HG03095 (cell line): Measurements from ENCODE around the gene FIG4.
"Not testable (repeated sequence)": the region's sequence is repeated elsewhere in the genome, so short reads cannot be mapped to it uniquely, and the experiment has no call there.

Source experiments
- ATAC-seq: cut with Tn5 transposase; IDR thresholded peaks from one replicate; pipeline ENCODE4 v1.9.1; 2021; ENCODE audit warnings: moderate library complexity; ENCODE audit not compliant: unreplicated experiment

FIG4 gene

DNA sequence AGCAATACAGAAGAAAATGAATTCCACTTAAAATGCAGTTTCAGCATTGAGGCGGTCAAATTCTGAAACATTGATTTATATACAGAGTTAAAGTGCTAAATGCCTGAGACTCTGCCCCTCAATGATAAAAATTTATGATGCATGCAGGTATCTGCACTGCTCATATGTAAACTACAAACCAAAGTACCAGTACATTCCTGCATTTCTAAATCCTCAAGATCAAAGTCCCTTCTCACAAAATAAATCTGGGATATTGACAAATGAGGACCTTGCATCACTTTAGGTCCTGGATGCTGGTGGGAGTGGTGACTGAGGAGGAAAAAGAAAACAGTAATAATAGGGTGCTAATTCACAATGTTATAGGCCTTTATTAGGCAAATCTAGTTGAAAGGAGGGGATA is 101.9 kb downstream of the FIG4 start:
- no peak for ATAC-seq

- no peak for ATAC-seq
These were observed 102.7 kb downstream of the FIG4 start for GRCh38 chr6:109793792-109794191.

DNA sequence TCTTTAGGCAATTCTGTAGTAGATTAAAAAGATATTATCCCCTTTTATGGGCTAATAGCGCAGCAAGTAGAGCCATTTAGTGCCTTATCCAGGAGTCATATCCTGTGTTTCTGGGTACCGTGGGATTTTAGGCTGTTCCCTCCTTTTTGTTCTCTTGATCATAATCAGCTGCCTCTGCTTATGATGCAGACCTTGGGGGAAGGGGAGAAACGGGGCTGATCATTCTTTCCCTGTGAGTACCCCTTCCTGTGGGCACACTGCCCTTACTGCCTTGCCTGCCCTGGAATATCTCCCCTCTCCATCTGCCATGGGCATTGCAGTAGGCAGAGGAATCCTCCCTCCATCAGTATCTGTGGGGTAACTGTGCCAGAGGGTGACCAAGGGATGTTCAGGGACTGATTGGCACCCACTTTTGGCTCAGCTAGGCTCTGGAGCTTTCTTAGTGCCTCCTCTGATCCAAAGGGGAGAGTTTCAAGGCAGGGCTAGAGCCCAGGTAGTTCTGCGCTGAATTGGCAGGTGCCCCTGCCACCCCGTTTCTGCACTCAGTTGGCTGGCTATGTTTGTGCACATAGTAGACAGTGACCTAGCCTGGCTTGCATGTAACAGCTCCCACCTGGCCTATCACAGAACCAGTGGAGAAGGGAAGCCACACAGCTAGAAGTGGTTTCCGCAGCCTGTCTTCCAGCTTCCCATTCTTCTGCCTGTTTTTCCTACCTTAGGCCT is 103.3 kb downstream of the FIG4 start:
- ATAC-seq = no peak

- ATAC-seq = no peak
These were observed 105.0 kb downstream of the FIG4 start for GRCh38 chr6:109795994-109796555.

DNA sequence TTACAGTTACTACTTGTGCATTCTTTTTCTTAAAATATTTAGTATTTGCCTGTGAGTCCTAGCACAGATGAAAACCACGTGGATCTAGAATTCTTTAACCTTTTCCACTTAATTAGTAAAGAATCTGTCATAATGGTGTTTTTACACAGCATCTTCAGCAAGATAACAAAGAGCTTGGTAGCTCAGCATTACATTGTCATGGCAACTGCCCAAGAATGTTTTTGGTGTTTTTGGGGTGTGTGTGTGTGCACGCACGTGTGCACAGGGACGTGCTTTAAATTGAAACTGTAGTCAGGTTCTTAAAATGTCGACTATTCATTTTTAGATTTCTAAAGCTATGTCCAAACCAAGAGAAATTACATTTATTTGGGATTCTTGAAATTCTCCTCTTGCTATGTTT is 108.0 kb downstream of the FIG4 start:
- no peak for ATAC-seq

- ATAC-seq = no peak
These were observed 108.6 kb downstream of the FIG4 start for GRCh38 chr6:109799664-109800063.

DNA sequence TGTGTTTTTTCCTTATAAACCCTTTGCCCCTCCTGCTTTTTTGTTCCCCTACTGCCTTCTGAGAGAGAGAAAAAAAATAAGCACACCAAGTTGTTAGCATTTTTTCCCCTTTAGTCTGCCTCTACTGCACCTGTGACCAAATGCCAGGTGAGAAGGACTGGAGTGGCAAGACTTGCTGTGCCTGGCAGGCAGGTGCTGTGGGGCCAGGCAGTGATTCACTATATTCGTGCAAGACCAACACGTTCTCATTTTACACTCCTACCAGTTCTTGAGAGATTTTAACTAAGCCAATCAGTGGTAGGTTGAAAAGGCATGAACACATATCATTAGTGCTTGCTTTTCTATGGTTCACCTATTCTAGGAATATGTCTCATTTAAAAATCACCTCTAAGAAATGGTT is 109.7 kb downstream of the FIG4 start:
- no peak for ATAC-seq

DNA sequence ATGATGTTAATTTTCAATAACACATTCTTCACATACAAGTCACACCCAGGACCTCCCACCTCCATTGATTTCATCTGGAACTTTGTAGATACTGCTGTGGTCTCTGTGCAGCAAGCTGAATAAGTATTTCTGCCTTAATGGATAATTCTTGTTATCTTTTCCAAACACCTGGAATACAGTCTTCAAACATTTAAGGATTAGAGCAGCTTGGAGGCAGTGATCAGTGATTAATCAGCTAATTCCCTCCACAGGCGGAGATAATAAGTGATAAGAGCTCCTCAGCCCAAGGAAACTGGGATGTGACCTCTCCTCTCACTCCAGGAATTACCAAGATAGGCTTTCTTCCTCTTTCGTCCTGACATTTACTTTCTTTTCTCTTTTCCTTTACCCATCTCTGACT is 110.7 kb downstream of the FIG4 start:
- no peak for ATAC-seq

GRCh38 chr6:109804020-109804419 is 112.9 kb downstream of the FIG4 start:
- ATAC-seq = no peak

DNA sequence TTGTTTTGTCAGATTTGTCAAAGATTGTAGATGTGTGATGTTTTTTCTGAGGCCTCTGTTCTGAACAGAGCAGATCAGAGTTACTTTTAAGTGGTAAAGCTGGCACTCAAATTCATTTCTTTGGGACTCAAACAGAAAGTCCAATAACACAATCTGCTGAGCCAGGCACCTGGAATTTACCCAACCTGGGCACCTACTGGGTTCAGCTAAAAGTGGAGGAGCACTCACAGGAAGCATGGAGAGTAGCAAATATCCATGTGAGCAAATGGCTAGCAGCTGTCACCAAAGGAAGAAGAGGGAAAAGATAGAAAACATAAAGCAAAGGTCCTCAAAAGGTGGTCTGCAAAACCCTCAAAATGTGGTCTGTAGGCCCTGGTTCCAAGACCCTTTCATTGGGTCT is 116.8 kb downstream of the FIG4 start:
- no peak for ATAC-seq

GRCh38 chr6:109808837-109809236 is 117.7 kb downstream of the FIG4 start:
- no peak for ATAC-seq

GRCh38 chr6:109815054-109815453 is 124.0 kb downstream of the FIG4 start:
- ATAC-seq = no peak

DNA sequence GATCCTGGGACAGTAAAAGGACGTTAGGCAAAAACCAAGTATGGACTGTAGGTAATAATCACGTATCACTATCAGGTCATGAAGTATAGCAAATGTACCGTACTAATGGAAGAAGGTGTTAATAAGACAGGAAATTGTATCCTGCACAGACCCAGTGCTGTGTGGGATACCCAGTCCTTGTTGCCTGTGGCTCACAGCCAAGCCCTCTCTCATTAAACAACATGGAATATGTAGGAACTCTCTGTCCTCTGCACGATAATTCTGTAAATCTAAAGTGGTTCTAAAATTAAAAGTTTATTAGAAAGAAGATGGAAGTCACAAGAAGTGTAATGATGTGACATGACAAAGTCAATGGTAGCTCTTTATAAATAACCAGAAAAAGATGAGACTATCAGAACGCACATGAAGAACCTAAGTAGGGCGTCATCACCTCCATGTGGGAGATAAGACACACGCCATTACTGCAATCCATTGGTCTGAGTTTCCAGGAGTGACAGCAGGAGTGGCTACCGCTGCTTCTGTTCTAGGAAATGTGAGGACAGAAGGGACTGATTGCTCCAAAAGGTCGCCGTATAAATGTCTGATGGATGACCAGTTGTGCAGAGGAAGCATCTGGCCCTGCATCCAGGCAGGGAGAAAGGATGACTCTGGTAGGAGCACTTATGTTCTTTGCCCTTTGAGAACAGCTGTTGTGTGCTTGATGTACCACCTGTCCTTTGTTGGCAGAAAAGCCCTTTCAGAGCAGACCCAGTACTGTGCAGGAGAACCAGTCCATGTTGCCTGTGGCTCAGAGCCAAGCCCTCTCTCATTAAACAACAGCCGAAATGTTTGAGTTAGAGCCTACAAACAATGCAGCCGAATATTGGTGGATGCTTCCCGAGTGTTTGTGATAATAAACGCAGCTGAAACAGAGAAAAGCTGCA is 125.6 kb downstream of the FIG4 start:
- no peak for ATAC-seq

- peak; percentile 76 for ATAC-seq
These were observed 129.7 kb downstream of the FIG4 start for GRCh38 chr6:109820706-109821350.

DNA sequence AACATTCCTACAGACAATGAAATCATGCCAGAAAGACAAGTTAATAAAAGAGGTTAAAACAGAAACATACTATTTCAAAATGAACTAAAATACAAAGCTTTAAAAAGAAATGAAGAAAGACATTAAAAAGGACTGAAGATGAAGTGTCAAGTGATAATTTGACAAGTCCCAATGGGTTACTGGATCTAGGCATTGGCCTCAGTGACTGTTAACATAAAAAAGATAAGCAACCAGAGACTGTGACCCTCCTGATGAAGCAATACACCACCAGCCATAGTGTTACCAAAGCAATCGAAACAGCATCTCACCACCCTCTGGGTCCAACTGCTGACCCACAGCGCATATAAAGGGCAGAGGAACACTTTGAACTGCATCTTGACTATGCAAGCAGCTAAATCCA is 130.3 kb downstream of the FIG4 start:
- ATAC-seq = no peak

DNA sequence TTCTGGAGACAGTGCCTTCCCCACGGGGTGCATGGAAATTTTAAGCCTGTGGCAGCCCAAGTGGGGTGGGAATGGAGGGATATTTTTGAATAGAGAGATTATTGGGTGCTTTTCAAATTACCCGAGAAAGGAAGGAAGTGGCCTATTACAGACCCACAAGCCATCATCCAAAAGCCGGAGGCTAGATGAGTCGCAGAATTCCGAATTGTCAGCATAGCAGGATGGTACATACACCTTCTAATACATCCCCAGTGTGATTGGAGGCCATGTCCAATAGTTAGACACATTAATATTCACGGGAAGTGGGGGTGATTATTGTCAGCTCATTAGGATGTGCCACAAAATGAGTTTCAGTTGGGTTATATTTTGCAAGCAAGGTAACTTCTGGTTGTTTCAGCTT is 133.0 kb downstream of the FIG4 start:
- no peak for ATAC-seq

- no peak for ATAC-seq
These were observed 135.5 kb downstream of the FIG4 start for GRCh38 chr6:109826551-109826950.

DNA sequence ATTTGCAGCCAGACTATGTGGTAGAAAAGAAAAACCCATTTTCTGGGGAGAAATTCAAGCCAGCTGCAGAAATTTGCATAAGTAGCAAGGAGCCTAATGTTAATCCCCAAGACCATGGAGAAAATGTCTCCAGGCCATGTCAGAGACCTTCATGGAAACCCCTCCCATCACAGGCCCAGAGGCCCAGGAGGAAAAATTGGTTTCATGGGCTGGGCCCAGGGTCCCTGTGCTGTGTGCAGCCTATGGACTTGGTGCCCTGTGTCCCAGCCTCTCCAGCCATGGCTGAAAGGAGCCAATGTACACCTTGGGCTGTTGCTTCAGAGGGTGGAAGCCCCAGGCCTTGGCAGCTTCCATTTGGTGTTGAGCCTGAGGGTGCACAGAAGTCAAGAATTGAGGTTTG is 140.3 kb downstream of the FIG4 start:
- ATAC-seq = not testable (repeated sequence)

DNA sequence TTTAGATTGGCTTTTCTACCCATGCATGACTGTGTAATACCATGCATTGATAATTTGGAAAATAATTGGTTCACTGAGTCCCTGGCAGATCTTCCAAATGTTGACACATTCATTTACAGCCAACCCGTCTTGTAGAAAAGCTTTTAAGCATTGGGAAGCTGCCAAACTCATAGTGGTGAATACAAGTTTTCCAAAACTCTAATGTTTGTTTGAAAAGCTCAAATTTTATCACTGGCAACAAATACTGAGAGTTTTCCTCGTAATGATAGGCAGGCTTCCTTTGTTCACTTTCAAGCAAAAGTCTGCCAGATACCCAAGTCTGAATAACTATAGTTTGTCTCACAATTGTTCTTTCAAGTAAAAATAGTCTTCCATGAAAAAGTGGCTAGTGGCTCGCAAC is 143.0 kb downstream of the FIG4 start:
- no peak for ATAC-seq

DNA sequence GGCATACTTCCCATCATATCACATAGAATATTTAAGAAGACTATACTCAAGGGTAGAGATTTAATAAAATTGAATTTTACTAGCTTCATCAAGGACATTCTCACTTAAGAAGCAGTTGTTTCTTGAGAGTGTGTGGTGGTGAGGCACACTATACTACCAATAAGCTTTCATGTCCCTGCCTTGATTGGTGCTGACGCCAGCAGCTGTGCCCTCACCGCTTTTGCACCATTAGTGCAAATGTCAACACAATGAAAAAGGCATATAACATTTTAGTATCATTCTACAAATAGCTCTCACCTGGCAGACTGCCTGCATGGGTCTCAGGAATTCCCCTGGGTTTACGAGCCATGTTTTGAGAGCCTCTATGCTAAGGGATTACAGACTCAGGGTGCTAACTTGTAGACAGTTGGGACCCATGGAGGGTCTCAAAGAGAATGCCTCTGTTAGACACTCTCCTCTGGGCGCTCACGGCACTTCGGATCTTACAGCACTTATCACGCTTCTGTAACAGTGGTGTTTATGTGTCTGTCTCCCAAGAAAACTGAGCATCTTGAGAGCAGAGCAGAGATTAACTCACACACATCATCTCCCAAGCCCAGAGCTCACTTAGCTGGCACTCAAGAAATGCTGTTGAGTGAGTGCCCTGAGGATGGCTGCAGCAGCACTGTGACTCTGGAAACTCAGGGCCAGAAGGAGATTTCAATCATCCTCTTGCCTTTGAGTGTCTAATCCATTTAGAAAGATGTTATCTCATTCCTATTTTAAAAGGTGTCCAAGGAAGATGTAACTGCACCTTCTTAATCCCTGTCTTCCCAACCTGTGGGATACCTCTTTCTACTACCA is 143.7 kb downstream of the FIG4 start:
- ATAC-seq = no peak

DNA sequence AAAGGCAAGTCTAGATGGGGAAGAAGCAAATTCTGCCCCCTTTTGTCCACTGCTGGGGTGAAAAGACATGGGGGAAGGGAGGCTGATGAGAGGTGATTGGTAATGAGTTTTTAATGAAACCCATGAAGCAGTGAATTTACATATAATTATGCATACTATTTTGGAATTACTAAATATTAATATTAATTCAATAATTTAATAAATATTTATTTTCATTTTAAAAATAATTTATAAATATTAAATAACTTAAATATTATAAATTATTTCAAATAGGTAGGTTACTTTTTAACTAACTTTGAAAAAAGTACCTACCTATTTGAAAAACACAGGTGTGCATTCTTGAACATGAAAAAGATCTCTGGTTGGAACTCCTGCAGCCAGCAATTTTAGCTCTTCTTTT is 148.9 kb downstream of the FIG4 start:
- no peak for ATAC-seq
